NCI-H146 (cell line): Measurements from ENCODE around the gene ADARB1.

Experiments
- DNase-seq: peaks from one replicate; lab custom pipeline; 2025; lab: John Stamatoyannopoulos, UW

The ADARB1 gene

GRCh38 chr21:45207839-45208626 is 133.7 kb downstream of the ADARB1 start:
- no peak for DNase-seq

GRCh38 chr21:45208627-45208951 is 134.2 kb downstream of the ADARB1 start:
- DNase-seq = no peak

DNA sequence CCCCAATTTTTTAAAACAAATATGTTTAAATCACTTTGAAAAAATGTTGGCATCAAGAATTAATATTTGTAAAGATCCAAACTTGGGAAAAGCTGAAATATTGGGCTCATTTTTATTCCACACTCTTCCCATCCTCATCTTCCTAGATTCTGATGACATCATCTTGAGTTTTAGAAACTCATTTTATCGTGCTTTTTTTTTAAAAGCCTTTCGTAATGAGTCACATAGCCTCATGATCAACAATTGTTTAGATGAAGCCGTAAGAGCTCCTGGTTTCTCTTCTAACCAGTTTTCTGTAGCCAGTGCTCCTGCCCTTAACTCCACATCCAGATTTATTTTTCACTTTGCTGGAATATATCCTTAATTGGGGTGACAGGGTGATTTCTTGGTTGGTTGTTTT is 134.7 kb downstream of the ADARB1 start:
- no peak for DNase-seq

- DNase-seq = no peak
Measured at GRCh38 chr21:45209685-45210284, 135.4 kb downstream of the ADARB1 start.

- no peak for DNase-seq
Measured at GRCh38 chr21:45210461-45210983, 136.1 kb downstream of the ADARB1 start.

DNA sequence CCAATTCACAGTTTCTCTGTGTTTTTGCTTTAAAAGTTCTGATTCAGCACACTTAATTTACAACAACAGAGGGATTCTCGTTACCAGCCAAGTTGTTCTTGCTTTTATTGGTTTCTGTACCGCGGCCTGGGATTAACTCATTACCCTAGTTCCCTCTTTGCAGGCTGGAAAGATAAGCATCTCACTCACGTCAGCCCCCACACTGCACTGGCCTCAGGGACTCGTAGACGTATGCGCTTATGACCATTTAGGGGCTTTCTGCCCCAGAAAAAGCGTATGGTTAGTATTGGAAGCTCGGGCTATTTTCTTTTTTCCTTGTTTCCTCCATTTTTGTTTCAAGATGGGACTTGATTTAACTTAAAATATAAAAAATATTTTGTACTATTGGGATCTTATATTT is 137.3 kb downstream of the ADARB1 start:
- DNase-seq = no peak

DNA sequence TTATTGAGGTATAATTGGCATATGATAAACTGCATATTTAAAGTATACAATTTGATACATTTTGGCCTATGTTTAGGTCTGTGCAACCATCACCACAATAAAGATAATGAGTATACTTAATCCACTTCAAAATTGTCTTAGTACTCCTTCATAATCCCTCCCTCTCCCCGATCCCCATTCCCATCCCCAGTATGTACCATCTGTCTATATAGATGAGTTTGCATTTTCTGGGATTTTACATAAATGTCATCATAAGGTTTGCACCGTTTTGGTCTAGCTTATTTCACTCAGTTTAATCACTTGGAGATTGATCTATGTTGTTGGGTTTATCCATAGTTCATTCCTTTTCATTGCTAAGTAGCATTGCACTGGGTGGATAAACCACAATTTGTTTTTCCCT is 139.0 kb downstream of the ADARB1 start:
- DNase-seq = no peak

DNA sequence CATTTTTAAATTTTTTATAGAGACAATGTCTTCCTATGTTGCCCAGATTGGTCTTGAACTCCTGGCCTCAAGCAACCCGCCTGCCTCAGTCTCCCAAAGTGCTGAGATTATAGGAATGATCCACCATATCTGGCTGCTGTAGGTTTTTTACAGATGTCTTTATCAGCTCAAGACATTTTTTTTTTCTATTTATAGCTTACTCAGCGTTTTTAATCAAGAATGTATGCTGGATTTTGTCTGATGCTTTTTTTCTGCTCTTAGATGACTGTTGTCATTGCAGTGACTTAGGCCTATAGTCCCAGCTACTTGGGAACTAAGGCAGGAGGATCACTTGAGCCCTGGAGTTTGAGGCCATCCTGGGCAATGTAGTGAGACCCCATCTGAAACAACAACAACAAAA is 140.8 kb downstream of the ADARB1 start:
- no peak for DNase-seq

- DNase-seq = no peak
Measured at GRCh38 chr21:45217010-45217409, 142.6 kb downstream of the ADARB1 start.

- no peak for DNase-seq
Measured at GRCh38 chr21:45219517-45219916, 145.1 kb downstream of the ADARB1 start.

GRCh38 chr21:45220071-45220481 is 145.7 kb downstream of the ADARB1 start:
- DNase-seq = no peak

DNA sequence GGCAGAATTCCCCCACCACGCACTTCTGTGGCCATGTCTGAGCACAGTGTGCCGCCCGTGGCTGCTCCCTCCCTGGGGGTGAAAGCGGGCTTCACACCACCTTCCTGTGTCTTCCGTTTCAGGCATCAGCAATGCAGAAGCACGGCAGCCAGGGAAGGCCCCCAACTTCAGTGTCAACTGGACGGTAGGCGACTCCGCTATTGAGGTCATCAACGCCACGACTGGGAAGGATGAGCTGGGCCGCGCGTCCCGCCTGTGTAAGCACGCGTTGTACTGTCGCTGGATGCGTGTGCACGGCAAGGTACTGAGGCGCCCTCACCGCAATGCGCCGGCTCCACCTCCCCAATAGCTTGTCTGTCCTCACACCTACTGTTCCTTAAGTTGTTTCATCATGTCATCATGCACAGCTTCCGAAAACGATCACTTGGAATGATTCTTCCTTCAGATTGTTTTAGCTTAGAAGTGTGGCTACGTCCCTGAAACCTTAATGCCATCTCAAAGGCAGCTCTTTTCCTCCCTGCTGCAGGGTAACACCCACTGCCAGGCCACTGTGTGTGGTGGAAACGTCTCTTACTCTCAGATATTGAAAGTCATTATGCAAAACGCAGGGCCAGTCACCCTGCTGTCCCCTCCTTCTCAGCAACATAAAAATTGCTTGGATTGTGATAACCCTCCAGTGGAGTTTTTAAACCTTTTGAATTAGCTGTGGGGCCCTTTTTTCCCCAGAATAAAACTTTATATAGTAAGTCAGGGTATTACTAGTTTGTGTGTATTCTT is 146.5 kb downstream of the ADARB1 start:
- no peak for DNase-seq

- no peak for DNase-seq
Measured at GRCh38 chr21:45222001-45222400, 147.6 kb downstream of the ADARB1 start.

GRCh38 chr21:45223236-45224185 is 149.1 kb downstream of the ADARB1 start:
- DNase-seq = no peak

DNA sequence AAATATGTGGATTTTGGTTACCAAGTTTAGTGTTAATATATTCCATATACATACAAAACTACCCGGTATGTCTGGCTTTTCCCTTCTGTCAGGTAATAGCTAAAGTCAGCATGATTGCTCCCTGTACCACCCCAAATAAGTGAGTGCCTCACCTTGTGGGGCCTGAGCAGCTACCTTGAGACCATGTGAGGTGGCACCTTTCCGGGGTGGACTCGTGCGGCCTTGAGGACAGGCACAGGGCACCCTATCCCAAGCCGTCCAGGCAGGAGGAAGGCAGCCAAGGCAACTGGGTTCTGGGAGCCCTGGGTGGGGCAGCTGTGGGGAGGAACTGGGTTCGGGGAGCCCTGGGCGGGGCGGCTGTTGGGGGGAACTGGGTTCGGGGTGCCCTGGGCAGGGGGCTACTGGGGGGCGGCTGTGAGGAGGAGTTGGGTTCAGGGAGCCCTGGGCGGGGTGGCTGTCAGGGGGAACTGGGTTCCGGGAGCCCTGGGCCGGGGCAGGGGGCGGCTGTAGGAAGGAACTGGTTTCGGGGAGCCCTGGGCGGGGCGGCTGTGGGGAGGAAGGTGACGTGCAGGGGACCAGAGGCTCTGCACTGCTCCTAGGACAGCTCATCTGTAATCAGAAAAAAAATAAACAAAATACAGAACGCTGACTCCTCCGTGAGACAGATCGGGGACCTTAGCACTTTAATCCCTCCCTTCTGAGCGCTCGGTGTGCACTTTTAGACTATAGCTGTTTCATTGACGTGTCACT is 150.0 kb downstream of the ADARB1 start:
- DNase-seq = no peak

GRCh38 chr21:45225041-45225740 is 150.8 kb downstream of the ADARB1 start:
- no peak for DNase-seq

- DNase-seq = no peak
Measured at GRCh38 chr21:45225741-45226327, 151.5 kb downstream of the ADARB1 start.

DNA sequence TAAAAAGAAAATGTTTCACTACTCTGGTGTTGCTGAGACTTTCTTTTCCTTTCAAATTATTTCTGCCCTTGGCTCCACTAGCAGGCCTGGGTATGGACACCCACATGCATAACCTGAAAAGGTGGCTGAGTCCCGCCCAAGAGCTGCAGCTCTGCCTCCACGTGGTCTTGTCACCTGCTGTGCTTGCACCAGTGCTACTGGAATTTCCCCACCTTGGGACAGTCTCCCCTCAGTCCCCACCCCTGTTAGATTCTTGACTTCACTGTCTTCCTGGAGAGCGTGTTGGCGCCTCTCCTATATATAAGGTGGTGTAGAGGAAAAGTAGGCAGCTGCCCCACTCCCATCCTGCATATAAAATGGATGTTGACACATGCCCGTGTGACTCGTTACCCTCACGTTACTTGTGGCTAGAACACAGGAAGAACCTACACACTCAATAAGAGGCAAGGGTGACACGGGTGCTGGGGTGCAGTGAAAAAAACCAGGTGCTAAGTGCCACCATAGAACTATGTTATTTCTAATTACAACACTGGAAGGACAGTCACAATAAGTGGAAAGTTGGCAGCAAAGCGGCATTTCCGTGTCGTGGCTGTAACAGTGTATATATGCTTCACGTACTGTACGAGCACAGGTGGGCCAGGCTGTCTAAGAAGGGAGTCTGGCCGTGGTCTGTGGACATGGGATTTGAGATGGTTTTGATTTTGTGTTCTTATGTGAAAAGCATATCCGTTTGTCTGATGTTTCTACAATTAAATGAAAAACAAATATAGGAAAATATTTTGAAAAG is 152.4 kb downstream of the ADARB1 start:
- DNase-seq = no peak

- DNase-seq = peak; percentile 15
Measured at GRCh38 chr21:45227735-45228134, 153.4 kb downstream of the ADARB1 start.
